ENCODE data around the gene WDR37. TPM values are rescaled to one million over a fixed set of nuclear protein-coding genes. Genes with fewer than 3 reads are reported as not detected.

The WDR37 gene
- total RNA-seq, 1 experiment from 2014 or later: 9.6 TPM

DNA sequence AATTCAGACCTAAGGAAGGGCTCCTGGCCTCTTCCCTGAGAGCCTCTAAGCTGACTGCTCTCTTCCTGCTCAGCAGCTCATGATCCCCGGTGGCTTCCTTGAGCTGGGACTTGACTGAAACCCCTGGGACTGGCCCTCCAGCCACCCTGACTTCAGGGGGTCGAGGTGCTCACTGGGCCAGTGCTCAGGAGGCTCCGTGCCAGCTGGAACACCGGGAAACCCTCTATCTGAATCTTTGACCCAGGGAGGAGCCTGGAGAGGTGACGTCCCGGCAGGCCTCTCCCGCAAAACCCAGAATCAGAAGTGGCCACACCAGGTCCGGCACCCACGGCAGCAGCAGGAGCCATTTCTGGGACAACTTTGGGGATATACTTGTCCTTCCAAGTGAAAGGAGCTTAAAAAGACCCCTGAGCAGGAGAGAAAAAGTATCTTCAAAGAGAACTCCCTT is 110.7 kb downstream of the WDR37 start:
- no peaks in the 10 kb centered on the region for H3K36me3 ChIP-seq (ENCODE audit: control insufficient read depth, insufficient read depth, low read length)
- no TSS peak for BruUV-seq (replicated peaks)
- ChIA-PET CTCF (no interaction called here), POLR2A (no interaction called here)
- no peak for DNase-seq (ENCODE audit: low read depth, low spot score)
- ATAC-seq: no peak
- TF ChIP-seq TCF7L2 (IDR thresholded peaks at IDR 0.05; ENCODE audit: low read depth, low read length) (no peak), SIN3A (IDR thresholded peaks at IDR 0.05; ENCODE audit: borderline replicate concordance, insufficient read depth, low read depth, low read length) (no peak), POLR2AphosphoS5 (IDR thresholded peaks at IDR 0.05; ENCODE audit: low read depth, low read length) (no peak)
- TF ChIP-seq, protein P1, sequence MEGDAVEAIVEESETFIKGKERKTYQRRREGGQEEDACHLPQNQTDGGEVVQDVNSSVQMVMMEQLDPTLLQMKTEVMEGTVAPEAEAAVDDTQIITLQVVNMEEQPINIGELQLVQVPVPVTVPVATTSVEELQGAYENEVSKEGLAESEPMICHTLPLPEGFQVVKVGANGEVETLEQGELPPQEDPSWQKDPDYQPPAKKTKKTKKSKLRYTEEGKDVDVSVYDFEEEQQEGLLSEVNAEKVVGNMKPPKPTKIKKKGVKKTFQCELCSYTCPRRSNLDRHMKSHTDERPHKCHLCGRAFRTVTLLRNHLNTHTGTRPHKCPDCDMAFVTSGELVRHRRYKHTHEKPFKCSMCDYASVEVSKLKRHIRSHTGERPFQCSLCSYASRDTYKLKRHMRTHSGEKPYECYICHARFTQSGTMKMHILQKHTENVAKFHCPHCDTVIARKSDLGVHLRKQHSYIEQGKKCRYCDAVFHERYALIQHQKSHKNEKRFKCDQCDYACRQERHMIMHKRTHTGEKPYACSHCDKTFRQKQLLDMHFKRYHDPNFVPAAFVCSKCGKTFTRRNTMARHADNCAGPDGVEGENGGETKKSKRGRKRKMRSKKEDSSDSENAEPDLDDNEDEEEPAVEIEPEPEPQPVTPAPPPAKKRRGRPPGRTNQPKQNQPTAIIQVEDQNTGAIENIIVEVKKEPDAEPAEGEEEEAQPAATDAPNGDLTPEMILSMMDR (IDR thresholded peaks at IDR 0.05): no peak
- TF ChIP-seq, protein P2, sequence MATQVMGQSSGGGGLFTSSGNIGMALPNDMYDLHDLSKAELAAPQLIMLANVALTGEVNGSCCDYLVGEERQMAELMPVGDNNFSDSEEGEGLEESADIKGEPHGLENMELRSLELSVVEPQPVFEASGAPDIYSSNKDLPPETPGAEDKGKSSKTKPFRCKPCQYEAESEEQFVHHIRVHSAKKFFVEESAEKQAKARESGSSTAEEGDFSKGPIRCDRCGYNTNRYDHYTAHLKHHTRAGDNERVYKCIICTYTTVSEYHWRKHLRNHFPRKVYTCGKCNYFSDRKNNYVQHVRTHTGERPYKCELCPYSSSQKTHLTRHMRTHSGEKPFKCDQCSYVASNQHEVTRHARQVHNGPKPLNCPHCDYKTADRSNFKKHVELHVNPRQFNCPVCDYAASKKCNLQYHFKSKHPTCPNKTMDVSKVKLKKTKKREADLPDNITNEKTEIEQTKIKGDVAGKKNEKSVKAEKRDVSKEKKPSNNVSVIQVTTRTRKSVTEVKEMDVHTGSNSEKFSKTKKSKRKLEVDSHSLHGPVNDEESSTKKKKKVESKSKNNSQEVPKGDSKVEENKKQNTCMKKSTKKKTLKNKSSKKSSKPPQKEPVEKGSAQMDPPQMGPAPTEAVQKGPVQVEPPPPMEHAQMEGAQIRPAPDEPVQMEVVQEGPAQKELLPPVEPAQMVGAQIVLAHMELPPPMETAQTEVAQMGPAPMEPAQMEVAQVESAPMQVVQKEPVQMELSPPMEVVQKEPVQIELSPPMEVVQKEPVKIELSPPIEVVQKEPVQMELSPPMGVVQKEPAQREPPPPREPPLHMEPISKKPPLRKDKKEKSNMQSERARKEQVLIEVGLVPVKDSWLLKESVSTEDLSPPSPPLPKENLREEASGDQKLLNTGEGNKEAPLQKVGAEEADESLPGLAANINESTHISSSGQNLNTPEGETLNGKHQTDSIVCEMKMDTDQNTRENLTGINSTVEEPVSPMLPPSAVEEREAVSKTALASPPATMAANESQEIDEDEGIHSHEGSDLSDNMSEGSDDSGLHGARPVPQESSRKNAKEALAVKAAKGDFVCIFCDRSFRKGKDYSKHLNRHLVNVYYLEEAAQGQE (IDR thresholded peaks at IDR 0.05; ENCODE audit: insufficient read depth in 1 of 2, low read depth in 2 of 2, low read length in 1 of 2): no peak
- H3K4me3 ChIP-seq (ENCODE audit: low read depth in 2 of 2, low read length in 2 of 2): no peak overlapping the region
- no peak overlapping the region for H3K27ac ChIP-seq (ENCODE audit: low read length)
- no peaks in the 10 kb centered on the region; the same call in 1 of the 2 replicates for H3K27me3 ChIP-seq (ENCODE audit: control insufficient read depth, insufficient read depth, low read length)
- no peaks in the 10 kb centered on the region for H3K9me3 ChIP-seq (ENCODE audit: control insufficient read depth, insufficient read depth, low read depth, low read length)
- intact Hi-C loops (cut with micrococcal nuclease; ENCODE audit: unreplicated experiment) (no loop called here), in situ Hi-C loops (cut with HindIII; ENCODE audit: low pct_unique_long_range_greater_than_20kb, low sequenced_read_pairs) (no loop called here)
- H3K4me1 ChIP-seq (ENCODE audit: control insufficient read depth, insufficient read depth, low read length): no peaks in the 10 kb centered on the region

DNA sequence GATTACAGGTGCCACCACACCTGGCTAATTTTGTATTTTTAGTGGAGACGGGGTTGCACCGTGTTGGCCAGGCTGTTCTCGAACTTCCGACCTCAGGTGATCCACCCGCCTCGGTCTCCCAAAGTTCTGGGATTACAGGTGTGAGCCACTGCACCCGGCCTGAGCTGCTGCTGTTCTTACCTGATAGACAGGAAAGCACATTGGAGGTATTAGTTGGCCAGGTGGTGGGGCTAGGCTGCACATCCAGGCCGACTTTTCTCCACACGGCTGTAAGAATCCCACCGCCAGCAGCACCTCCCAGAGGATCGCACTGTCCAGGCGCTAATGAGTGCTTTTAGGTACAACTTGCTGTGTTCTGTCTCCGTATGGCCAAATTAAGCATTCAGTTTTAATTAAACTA is 112.6 kb downstream of the WDR37 start:
- Histone ChIP-seq H3K36me3 (ENCODE audit: control insufficient read depth, insufficient read depth, low read length) (no peaks in the 10 kb centered on the region), H3K27ac (ENCODE audit: low read length) (no peak overlapping the region), H3K27me3 (ENCODE audit: control insufficient read depth, insufficient read depth, low read length) (no peaks in the 10 kb centered on the region; the same call in 1 of the 2 replicates), H3K9me3 (ENCODE audit: control insufficient read depth, insufficient read depth, low read depth, low read length) (no peaks in the 10 kb centered on the region), H3K4me3 (ENCODE audit: low read depth in 2 of 2, low read length in 2 of 2) (no peak overlapping the region), H3K4me1 (ENCODE audit: control insufficient read depth, insufficient read depth, low read length) (no peaks in the 10 kb centered on the region)
- intact Hi-C loops (cut with micrococcal nuclease; ENCODE audit: unreplicated experiment) (no loop called here), in situ Hi-C loops (cut with HindIII; ENCODE audit: low pct_unique_long_range_greater_than_20kb, low sequenced_read_pairs) (no loop called here)
- ATAC-seq (no peak), DNase-seq (ENCODE audit: low read depth, low spot score) (no peak)
- no TSS peak for BruUV-seq (replicated peaks)
- POLR2A ChIA-PET: no interaction called here
- CTCF ChIA-PET: no interaction called here
- no peak for TF ChIP-seq POLR2AphosphoS5 (IDR thresholded peaks at IDR 0.05; ENCODE audit: low read depth, low read length)
- no peak for TF ChIP-seq SIN3A (IDR thresholded peaks at IDR 0.05; ENCODE audit: borderline replicate concordance, insufficient read depth, low read depth, low read length)

DNA sequence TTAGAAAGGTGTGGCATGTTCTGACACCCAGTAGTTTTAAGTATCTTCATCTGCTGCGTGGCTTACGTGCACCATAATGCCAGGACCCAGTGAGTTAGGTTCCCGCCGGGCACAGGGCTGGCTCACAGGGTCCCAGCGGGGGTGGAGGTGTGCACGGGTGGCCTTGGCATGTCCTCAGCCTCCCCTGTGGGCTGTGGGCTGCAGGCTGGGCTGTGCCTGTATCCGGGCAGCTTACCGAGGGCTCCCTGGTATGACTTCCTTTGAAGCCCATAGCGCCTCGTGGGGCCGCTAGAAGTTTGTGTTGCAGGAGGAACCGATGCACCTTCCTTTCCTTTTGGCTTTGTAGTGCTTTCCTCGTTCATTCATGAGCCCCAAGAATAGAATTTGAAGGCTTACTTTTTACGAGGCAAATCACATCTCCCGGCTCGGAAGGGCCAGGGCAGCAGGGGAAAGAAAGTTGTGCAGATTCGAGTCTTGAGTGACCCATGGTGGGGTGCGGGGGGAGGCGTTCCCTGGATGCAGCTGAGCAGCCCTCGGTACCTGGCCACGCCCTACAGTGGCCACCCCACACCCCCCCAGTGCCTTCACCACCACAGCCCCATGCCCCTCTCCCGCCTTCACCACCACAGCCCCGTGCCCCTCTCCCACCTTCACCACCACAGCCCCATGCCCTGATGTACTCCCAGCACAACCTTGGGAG is 113.2 kb downstream of the WDR37 start:
- intact Hi-C loops (cut with micrococcal nuclease; ENCODE audit: unreplicated experiment) (no loop called here), in situ Hi-C loops (cut with HindIII; ENCODE audit: low pct_unique_long_range_greater_than_20kb, low sequenced_read_pairs) (no loop called here)
- Histone ChIP-seq H3K4me3 (ENCODE audit: low read depth in 2 of 2, low read length in 2 of 2) (no peak overlapping the region), H3K9me3 (ENCODE audit: control insufficient read depth, insufficient read depth, low read depth, low read length) (no peaks in the 10 kb centered on the region), H3K27me3 (ENCODE audit: control insufficient read depth, insufficient read depth, low read length) (no peaks in the 10 kb centered on the region; the same call in 1 of the 2 replicates), H3K36me3 (ENCODE audit: control insufficient read depth, insufficient read depth, low read length) (no peaks in the 10 kb centered on the region), H3K27ac (ENCODE audit: low read length) (no peak overlapping the region), H3K4me1 (ENCODE audit: control insufficient read depth, insufficient read depth, low read length) (no peaks in the 10 kb centered on the region)
- TF ChIP-seq POLR2AphosphoS5 (IDR thresholded peaks at IDR 0.05; ENCODE audit: low read depth, low read length): no peak
- TF ChIP-seq, protein P1 (IDR thresholded peaks at IDR 0.05): no peak
- TF ChIP-seq, protein P2 (IDR thresholded peaks at IDR 0.05; ENCODE audit: insufficient read depth in 1 of 2, low read depth in 2 of 2, low read length in 1 of 2): no peak
- TF ChIP-seq TCF7L2 (IDR thresholded peaks at IDR 0.05; ENCODE audit: low read depth, low read length): no peak
- TF ChIP-seq SIN3A (IDR thresholded peaks at IDR 0.05; ENCODE audit: borderline replicate concordance, insufficient read depth, low read depth, low read length): no peak
- no TSS peak for BruUV-seq (replicated peaks)
- DNase-seq (ENCODE audit: low read depth, low spot score): no peak
- ChIA-PET CTCF (no interaction called here), POLR2A (no interaction called here)
- ATAC-seq: no peak
